IPS-18a (cell line): ENCODE results near the gene UMPS.
"Not testable (repeated sequence)": the region's sequence is repeated elsewhere in the genome, so short reads cannot be mapped to it uniquely, and the experiment has no call there.

ENCODE experiments used
- H3K27ac ChIP-seq: one replicate; pipeline ENCODE4 v1.5.1; 2013; ENCODE audit warnings: low read length
- H3K27me3 ChIP-seq: one replicate; pipeline ENCODE4 v1.6.1; 2013; ENCODE audit warnings: mild to moderate bottlenecking, low read length; ENCODE audit not compliant: control insufficient read depth, insufficient read depth
- H3K36me3 ChIP-seq: one replicate; pipeline ENCODE4 v1.6.1; 2013; ENCODE audit warnings: low read depth, low read length; ENCODE audit not compliant: control insufficient read depth
- H3K4me1 ChIP-seq: one replicate; pipeline ENCODE4 v1.6.1; 2013; ENCODE audit warnings: low read depth, low read length; ENCODE audit not compliant: control insufficient read depth
- H3K4me3 ChIP-seq: one replicate; pipeline ENCODE4 v1.5.1; 2013; ENCODE audit warnings: low read length
- H3K9ac ChIP-seq: one replicate; pipeline ENCODE4 v1.6.1; 2013; ENCODE audit warnings: mild to moderate bottlenecking, low read length, moderate library complexity
- H3K9me3 ChIP-seq: one replicate; pipeline ENCODE4 v1.6.1; 2013; ENCODE audit warnings: low read depth, low read length; ENCODE audit not compliant: control insufficient read depth

The UMPS gene

GRCh38 chr3:124757926-124758325, 27.7 kb downstream of the UMPS start:
- not testable (repeated sequence) for H3K4me3 ChIP-seq, H3K9me3 ChIP-seq, H3K36me3 ChIP-seq, H3K27ac ChIP-seq, H3K9ac ChIP-seq, H3K4me1 ChIP-seq, H3K27me3 ChIP-seq

- no peaks in the 10 kb centered on the region for H3K27me3 ChIP-seq
- H3K36me3 ChIP-seq: peaks cover 12% of the 10 kb centered on the region
- no peaks in the 10 kb centered on the region for H3K4me1 ChIP-seq
- H3K9me3 ChIP-seq: no peaks in the 10 kb centered on the region
- no peak overlapping the region for H3K9ac ChIP-seq
- H3K4me3 ChIP-seq: no peak overlapping the region
- H3K27ac ChIP-seq: no peak overlapping the region
Observed at GRCh38 chr3:124758851-124759635, 28.8 kb downstream of the UMPS start.

GRCh38 chr3:124759666-124760401, 29.6 kb downstream of the UMPS start:
- no peak overlapping the region for H3K4me3 ChIP-seq
- peaks cover 18% of the 10 kb centered on the region for H3K36me3 ChIP-seq
- H3K4me1 ChIP-seq: no peaks in the 10 kb centered on the region
- no peak overlapping the region for H3K9ac ChIP-seq
- H3K27me3 ChIP-seq: no peaks in the 10 kb centered on the region
- no peaks in the 10 kb centered on the region for H3K9me3 ChIP-seq
- H3K27ac ChIP-seq: no peak overlapping the region

GRCh38 chr3:124760601-124761000, 30.3 kb downstream of the UMPS start:
- Histone ChIP-seq H3K27me3 (no peaks in the 10 kb centered on the region), H3K9me3 (no peaks in the 10 kb centered on the region), H3K4me3 (no peak overlapping the region), H3K36me3 (peaks cover 23% of the 10 kb centered on the region), H3K9ac (no peak overlapping the region), H3K27ac (no peak overlapping the region), H3K4me1 (no peaks in the 10 kb centered on the region)

- Histone ChIP-seq H3K36me3 (peaks cover 30% of the 10 kb centered on the region), H3K4me3 (no peak overlapping the region), H3K4me1 (no peaks in the 10 kb centered on the region), H3K27ac (no peak overlapping the region), H3K9me3 (no peaks in the 10 kb centered on the region), H3K27me3 (no peaks in the 10 kb centered on the region), H3K9ac (no peak overlapping the region)
Observed at GRCh38 chr3:124761250-124761796, 31.1 kb downstream of the UMPS start.

GRCh38 chr3:124761935-124762660, 31.8 kb downstream of the UMPS start:
- H3K36me3 ChIP-seq: peaks cover 35% of the 10 kb centered on the region

GRCh38 chr3:124762661-124763011, 32.4 kb downstream of the UMPS start:
- Histone ChIP-seq H3K36me3 (peaks cover 40% of the 10 kb centered on the region), H3K27me3 (no peaks in the 10 kb centered on the region), H3K9me3 (no peaks in the 10 kb centered on the region), H3K4me3 (no peak overlapping the region), H3K27ac (no peak overlapping the region), H3K9ac (no peak overlapping the region), H3K4me1 (no peaks in the 10 kb centered on the region)

More at GRCh38 chr3:124761935-124762660, 31.8 kb downstream of the UMPS start:
- Histone ChIP-seq H3K9ac (no peak overlapping the region), H3K4me3 (no peak overlapping the region), H3K4me1 (no peaks in the 10 kb centered on the region), H3K27me3 (no peaks in the 10 kb centered on the region), H3K9me3 (no peaks in the 10 kb centered on the region), H3K27ac (no peak overlapping the region)

GRCh38 chr3:124763206-124763605, 33.0 kb downstream of the UMPS start:
- Histone ChIP-seq H3K27me3 (no peaks in the 10 kb centered on the region), H3K4me3 (no peak overlapping the region), H3K27ac (no peak overlapping the region), H3K36me3 (peaks cover 43% of the 10 kb centered on the region), H3K4me1 (no peaks in the 10 kb centered on the region), H3K9ac (no peak overlapping the region), H3K9me3 (no peaks in the 10 kb centered on the region)

GRCh38 chr3:124763644-124764358, 33.5 kb downstream of the UMPS start:
- no peaks in the 10 kb centered on the region for H3K27me3 ChIP-seq
- H3K9ac ChIP-seq: no peak overlapping the region
- H3K4me3 ChIP-seq: no peak overlapping the region
- H3K36me3 ChIP-seq: peaks cover 49% of the 10 kb centered on the region
- no peaks in the 10 kb centered on the region for H3K4me1 ChIP-seq
- no peak overlapping the region for H3K27ac ChIP-seq
- no peaks in the 10 kb centered on the region for H3K9me3 ChIP-seq

GRCh38 chr3:124764746-124765145, 34.5 kb downstream of the UMPS start:
- Histone ChIP-seq H3K9ac (no peak overlapping the region), H3K27ac (no peak overlapping the region), H3K9me3 (no peaks in the 10 kb centered on the region), H3K4me3 (no peak overlapping the region), H3K36me3 (peaks cover 49% of the 10 kb centered on the region), H3K27me3 (no peaks in the 10 kb centered on the region), H3K4me1 (no peaks in the 10 kb centered on the region)
